ENCODE data around the gene TPCN1. TPM values are rescaled to one million over a fixed set of nuclear protein-coding genes. Genes with fewer than 3 reads are reported as not detected.

The TPCN1 gene
- total RNA-seq, 1 donor from 2014 or later, result 27.9 TPM

DNA sequence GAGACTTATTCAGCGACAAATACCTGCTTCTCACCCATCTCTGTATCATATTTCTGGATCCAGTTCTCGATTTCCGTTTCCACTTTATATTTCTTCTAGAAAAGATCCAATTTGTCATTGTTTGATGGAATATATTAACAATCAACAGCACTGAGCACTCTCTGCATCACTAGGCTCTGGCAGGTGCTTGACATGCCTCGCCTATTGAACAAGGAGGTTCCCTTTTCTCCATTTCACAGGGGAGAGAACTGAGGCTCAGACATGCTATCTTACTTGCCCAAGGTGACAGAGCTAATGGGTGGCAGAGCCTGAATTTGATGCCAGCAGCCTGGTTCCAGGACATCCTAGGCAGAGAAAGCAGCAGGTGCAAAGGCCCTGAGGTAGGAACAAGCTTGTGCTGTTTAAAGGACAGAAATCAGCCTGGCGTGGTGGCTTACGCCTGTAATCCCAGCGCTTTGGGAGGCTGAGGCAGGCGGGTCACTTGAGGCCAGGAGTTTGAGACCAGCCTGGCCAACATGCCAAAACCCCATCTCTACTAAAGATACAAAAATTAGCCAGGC is 23.7 kb upstream of the TPCN1 start:
- H3K27me3 Mint-ChIP-seq (ENCODE audit: low read depth, unreplicated experiment), result no peaks in the 10 kb centered on the region
- no peak overlapping the region for H2AFZ ChIP-seq (ENCODE audit: low read depth, low read length)
- peaks cover 2% of the 10 kb centered on the region for H3K36me3 Mint-ChIP-seq (ENCODE audit: low read depth, unreplicated experiment)
- H3K4me1 Mint-ChIP-seq (ENCODE audit: low read depth, unreplicated experiment), result peaks cover 25% of the 10 kb centered on the region
- H3K4me1 ChIP-seq (ENCODE audit: insufficient read depth, low read length), result peaks cover 15% of the 10 kb centered on the region
- H3K9me3 Mint-ChIP-seq (ENCODE audit: unreplicated experiment), result no peaks in the 10 kb centered on the region
- no peak overlapping the region for H3K9ac ChIP-seq (ENCODE audit: low read length)
- H3K27me3 ChIP-seq (ENCODE audit: insufficient read depth, low read length), result no peaks in the 10 kb centered on the region
- no peaks in the 10 kb centered on the region for H4K20me1 ChIP-seq (ENCODE audit: insufficient read depth, low read length)
- H3K4me3 ChIP-seq (ENCODE audit: insufficient read depth, low read depth, low read length), result no peak overlapping the region
- H3K9me3 ChIP-seq (ENCODE audit: insufficient read depth, low read depth, low read length), result no peaks in the 10 kb centered on the region
- no peak for TF ChIP-seq EZH2 (IDR thresholded peaks at IDR 0.05; ENCODE audit: insufficient read depth, low read length)
- TF ChIP-seq, protein P1, sequence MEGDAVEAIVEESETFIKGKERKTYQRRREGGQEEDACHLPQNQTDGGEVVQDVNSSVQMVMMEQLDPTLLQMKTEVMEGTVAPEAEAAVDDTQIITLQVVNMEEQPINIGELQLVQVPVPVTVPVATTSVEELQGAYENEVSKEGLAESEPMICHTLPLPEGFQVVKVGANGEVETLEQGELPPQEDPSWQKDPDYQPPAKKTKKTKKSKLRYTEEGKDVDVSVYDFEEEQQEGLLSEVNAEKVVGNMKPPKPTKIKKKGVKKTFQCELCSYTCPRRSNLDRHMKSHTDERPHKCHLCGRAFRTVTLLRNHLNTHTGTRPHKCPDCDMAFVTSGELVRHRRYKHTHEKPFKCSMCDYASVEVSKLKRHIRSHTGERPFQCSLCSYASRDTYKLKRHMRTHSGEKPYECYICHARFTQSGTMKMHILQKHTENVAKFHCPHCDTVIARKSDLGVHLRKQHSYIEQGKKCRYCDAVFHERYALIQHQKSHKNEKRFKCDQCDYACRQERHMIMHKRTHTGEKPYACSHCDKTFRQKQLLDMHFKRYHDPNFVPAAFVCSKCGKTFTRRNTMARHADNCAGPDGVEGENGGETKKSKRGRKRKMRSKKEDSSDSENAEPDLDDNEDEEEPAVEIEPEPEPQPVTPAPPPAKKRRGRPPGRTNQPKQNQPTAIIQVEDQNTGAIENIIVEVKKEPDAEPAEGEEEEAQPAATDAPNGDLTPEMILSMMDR (IDR thresholded peaks at IDR 0.05; ENCODE audit: insufficient read depth, low read depth, low read length), result no peak
- H3K79me2 ChIP-seq (ENCODE audit: insufficient read depth, low read length), result no peaks in the 10 kb centered on the region
- FAIRE-seq, result no peak
- H3K36me3 ChIP-seq (ENCODE audit: insufficient read depth, low read length), result no peaks in the 10 kb centered on the region
- H3K4me2 ChIP-seq (ENCODE audit: low read length), result no peak overlapping the region
- DNase-seq (ENCODE audit: low read depth), result no peak
- no peak overlapping the region for H3K4me3 Mint-ChIP-seq (ENCODE audit: unreplicated experiment)
- H3K27ac Mint-ChIP-seq (ENCODE audit: unreplicated experiment), result no peak overlapping the region
- H3K27ac ChIP-seq (ENCODE audit: low read depth, low read length), result no peak overlapping the region

DNA sequence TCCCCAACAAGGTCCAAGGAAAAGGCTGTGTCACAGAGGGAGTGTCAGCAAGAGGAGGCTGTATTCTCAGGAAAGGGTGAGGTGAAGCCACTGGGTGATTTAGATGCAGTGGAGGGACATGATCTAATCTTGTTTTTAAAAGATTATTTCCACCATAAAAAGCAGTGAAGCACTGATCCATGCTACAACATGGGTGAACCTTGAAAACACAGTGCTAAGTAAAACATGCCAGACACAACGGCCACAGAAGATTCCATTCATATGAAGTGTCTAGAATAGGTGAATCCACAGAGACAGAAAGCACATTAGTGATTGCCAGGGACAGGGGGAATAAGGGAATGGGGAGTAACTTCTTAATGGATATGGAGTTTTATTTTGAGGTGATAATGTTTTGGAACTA is 23.0 kb upstream of the TPCN1 start:
- TF ChIP-seq, protein P1 (IDR thresholded peaks at IDR 0.05; ENCODE audit: insufficient read depth, low read depth, low read length), result no peak
- TF ChIP-seq EZH2 (IDR thresholded peaks at IDR 0.05; ENCODE audit: insufficient read depth, low read length), result no peak
- peak overlapping the region; percentile 54 for H3K27ac Mint-ChIP-seq (ENCODE audit: unreplicated experiment)

DNA sequence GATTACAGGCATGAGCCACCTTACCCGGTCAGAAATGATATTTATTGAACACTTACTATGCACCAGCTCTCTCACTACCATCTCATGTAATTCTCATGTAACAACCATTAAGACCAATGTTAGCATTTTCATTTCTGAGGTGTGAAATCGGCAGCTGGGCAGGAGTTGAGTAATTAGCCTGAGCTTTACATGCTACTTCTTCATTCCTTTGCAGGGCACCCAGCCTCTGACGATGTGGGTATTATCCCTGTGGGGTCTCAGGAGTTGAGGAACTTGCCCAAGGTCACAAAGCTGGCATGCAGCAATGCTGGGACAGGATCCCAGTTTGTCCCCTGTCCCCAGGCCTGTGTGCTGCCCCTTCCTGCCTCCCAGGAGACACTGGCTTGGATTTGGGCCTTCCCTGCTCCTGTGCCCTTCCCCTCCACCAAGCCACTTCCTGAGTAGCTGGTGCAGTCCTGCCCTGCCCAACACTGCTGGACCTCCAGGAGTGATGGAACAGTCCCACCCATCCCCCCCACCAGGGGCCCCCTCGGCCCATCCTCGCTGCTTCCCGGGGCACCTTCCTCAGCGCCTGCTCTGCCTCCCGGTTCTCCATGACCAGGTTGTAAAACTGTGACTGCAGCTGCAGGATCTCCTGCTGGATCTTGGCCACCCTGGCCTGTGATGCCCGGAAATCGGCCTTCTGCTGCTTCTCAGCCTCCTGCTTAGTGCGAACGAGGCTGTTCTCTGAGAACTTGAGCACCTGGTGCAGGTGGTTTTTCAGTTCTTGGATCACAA is 21.1 kb upstream of the TPCN1 start:
- no peak overlapping the region for H3K27ac ChIP-seq (ENCODE audit: low read depth, low read length)
- no peaks in the 10 kb centered on the region for H4K20me1 ChIP-seq (ENCODE audit: insufficient read depth, low read length)
- no peaks in the 10 kb centered on the region for H3K9me3 ChIP-seq (ENCODE audit: insufficient read depth, low read depth, low read length)
- no peaks in the 10 kb centered on the region for H3K9me3 Mint-ChIP-seq (ENCODE audit: unreplicated experiment)
- no peak overlapping the region for H3K4me3 ChIP-seq (ENCODE audit: insufficient read depth, low read depth, low read length)
- H3K27me3 ChIP-seq (ENCODE audit: insufficient read depth, low read length), result no peaks in the 10 kb centered on the region
- no peaks in the 10 kb centered on the region for H3K79me2 ChIP-seq (ENCODE audit: insufficient read depth, low read length)
- peaks cover 2% of the 10 kb centered on the region for H3K27me3 Mint-ChIP-seq (ENCODE audit: low read depth, unreplicated experiment)
- no peak for TF ChIP-seq EZH2 (IDR thresholded peaks at IDR 0.05; ENCODE audit: insufficient read depth, low read length)
- TF ChIP-seq, protein P1 (IDR thresholded peaks at IDR 0.05; ENCODE audit: insufficient read depth, low read depth, low read length), result no peak
- H3K36me3 Mint-ChIP-seq (ENCODE audit: low read depth, unreplicated experiment), result peaks cover 2% of the 10 kb centered on the region
- FAIRE-seq (no peak), DNase-seq (ENCODE audit: low read depth) (no peak)
- H2AFZ ChIP-seq (ENCODE audit: low read depth, low read length), result no peak overlapping the region
- peaks cover 4% of the 10 kb centered on the region for H3K4me1 ChIP-seq (ENCODE audit: insufficient read depth, low read length)
- no peak overlapping the region for H3K4me2 ChIP-seq (ENCODE audit: low read length)
- H3K27ac Mint-ChIP-seq (ENCODE audit: unreplicated experiment), result no peak overlapping the region
- no peak overlapping the region for H3K4me3 Mint-ChIP-seq (ENCODE audit: unreplicated experiment)
- H3K9ac ChIP-seq (ENCODE audit: low read length), result no peak overlapping the region
- peaks cover 13% of the 10 kb centered on the region for H3K4me1 Mint-ChIP-seq (ENCODE audit: low read depth, unreplicated experiment)
- H3K36me3 ChIP-seq (ENCODE audit: insufficient read depth, low read length), result no peaks in the 10 kb centered on the region

More for the DNA sequence above, 23.0 kb upstream of the TPCN1 start:
- FAIRE-seq (no peak), DNase-seq (ENCODE audit: low read depth) (peak; percentile 48)
- H4K20me1 ChIP-seq (ENCODE audit: insufficient read depth, low read length), result no peaks in the 10 kb centered on the region
- peak overlapping the region; percentile 35 for H3K4me3 Mint-ChIP-seq (ENCODE audit: unreplicated experiment)
- H3K27me3 Mint-ChIP-seq (ENCODE audit: low read depth, unreplicated experiment), result no peaks in the 10 kb centered on the region
- no peak overlapping the region for H3K4me2 ChIP-seq (ENCODE audit: low read length)
- no peak overlapping the region for H3K9ac ChIP-seq (ENCODE audit: low read length)
- peaks cover 22% of the 10 kb centered on the region for H3K4me1 Mint-ChIP-seq (ENCODE audit: low read depth, unreplicated experiment)
- no peak overlapping the region for H3K4me3 ChIP-seq (ENCODE audit: insufficient read depth, low read depth, low read length)
- H3K36me3 ChIP-seq (ENCODE audit: insufficient read depth, low read length), result no peaks in the 10 kb centered on the region
- H3K27ac ChIP-seq (ENCODE audit: low read depth, low read length), result no peak overlapping the region
- no peaks in the 10 kb centered on the region for H3K9me3 ChIP-seq (ENCODE audit: insufficient read depth, low read depth, low read length)
- H3K4me1 ChIP-seq (ENCODE audit: insufficient read depth, low read length), result peaks cover 15% of the 10 kb centered on the region
- H3K9me3 Mint-ChIP-seq (ENCODE audit: unreplicated experiment), result no peaks in the 10 kb centered on the region
- H3K36me3 Mint-ChIP-seq (ENCODE audit: low read depth, unreplicated experiment), result peaks cover 2% of the 10 kb centered on the region
- H3K27me3 ChIP-seq (ENCODE audit: insufficient read depth, low read length), result no peaks in the 10 kb centered on the region
- no peaks in the 10 kb centered on the region for H3K79me2 ChIP-seq (ENCODE audit: insufficient read depth, low read length)
- no peak overlapping the region for H2AFZ ChIP-seq (ENCODE audit: low read depth, low read length)
